Keratinocyte (primary cell): ENCODE measurements around the gene NLRP11. TPM values are rescaled to one million over a fixed set of nuclear protein-coding genes. Genes with fewer than 3 reads are reported as not detected.

ENCODE experiments used
- DNase-seq: peaks from one replicate; pipeline ENCODE4 v3.0.0-alpha.2; 2011; ENCODE audit warnings: low read depth, missing footprints, low spot score
- FAIRE-seq: peaks from 2 replicates; lab custom pipeline; 2011; peaks lifted over from hg19 to GRCh38; lab: Jason Lieb, UNC
- H2AFZ ChIP-seq: 2 replicates; pipeline ENCODE4 v1.6.0; 2012; ENCODE audit warnings: low read length, control low read depth, inconsistent platforms; ENCODE audit not compliant: control insufficient read depth
- H3K27ac ChIP-seq: 2 replicates; pipeline ENCODE4 v1.5.1; 2011; ENCODE audit warnings: low read length; ENCODE audit not compliant: control insufficient read depth, insufficient read depth
- H3K27me3 ChIP-seq: 3 replicates; pipeline ENCODE4 v1.6.0; 2011; ENCODE audit warnings: low read length; ENCODE audit not compliant: control insufficient read depth, insufficient read depth; ENCODE audit errors: extremely low read depth
- H3K36me3 ChIP-seq, 2 experiments: 2 replicates in 1 of 2; 3 replicates in 1 of 2; pipeline ENCODE4 v1.5.1; 2011; ENCODE audit warnings: low read length in 2 of 2, mild to moderate bottlenecking in 1 of 2; ENCODE audit not compliant: control insufficient read depth in 2 of 2, insufficient read depth in 2 of 2; ENCODE audit errors: extremely low read depth in 1 of 2
- H3K4me1 ChIP-seq: 3 replicates; pipeline ENCODE4 v1.5.1; 2011; ENCODE audit warnings: low read length; ENCODE audit not compliant: control insufficient read depth, insufficient read depth; ENCODE audit errors: extremely low read depth
- H3K4me2 ChIP-seq: 3 replicates; pipeline ENCODE4 v1.6.0; 2011; ENCODE audit warnings: low read depth, low read length; ENCODE audit not compliant: control insufficient read depth, insufficient read depth; ENCODE audit errors: extremely low read depth
- H3K4me3 ChIP-seq, 3 experiments: fragments of 200-600 bp in 1 of 3; sonication (generic) in 1 of 3; 2 replicates in 2 of 3; 3 replicates in 1 of 3; pipeline ENCODE4 v1.5.1; 2011 to 2016; ENCODE audit warnings: low read length in 3 of 3, mild to moderate bottlenecking in 3 of 3, control low read depth in 2 of 3, inconsistent platforms in 1 of 3, low read depth in 1 of 3, mixed read lengths in 1 of 3, mixed run types in 1 of 3, moderate library complexity in 1 of 3; ENCODE audit not compliant: control insufficient read depth in 2 of 3, insufficient read depth in 2 of 3; ENCODE audit errors: extremely low read depth in 1 of 3
- H3K79me2 ChIP-seq: 2 replicates; pipeline ENCODE4 v1.6.0; 2012; ENCODE audit warnings: low read length; ENCODE audit not compliant: control insufficient read depth, insufficient read depth
- H3K9ac ChIP-seq: 3 replicates; pipeline ENCODE4 v1.6.0; 2011; ENCODE audit warnings: low read length; ENCODE audit not compliant: control insufficient read depth, insufficient read depth; ENCODE audit errors: extremely low read depth
- H3K9me1 ChIP-seq: 3 replicates; pipeline ENCODE4 v1.6.0; 2011; ENCODE audit warnings: low read length; ENCODE audit not compliant: control insufficient read depth, insufficient read depth; ENCODE audit errors: extremely low read depth
- H3K9me3 ChIP-seq: 2 replicates; pipeline ENCODE4 v1.5.1; 2012; ENCODE audit warnings: low read depth, low read length; ENCODE audit not compliant: control insufficient read depth
- H4K20me1 ChIP-seq: 3 replicates; pipeline ENCODE4 v1.6.0; 2011; ENCODE audit warnings: low read length; ENCODE audit not compliant: control insufficient read depth, insufficient read depth; ENCODE audit errors: extremely low read depth
- CTCF ChIP-seq, 3 experiments: IDR thresholded peaks in 1 of 3; conservative IDR thresholded peaks in 1 of 3; optimal IDR thresholded peaks in 1 of 3; 2 replicates in 2 of 3; 3 replicates in 1 of 3; pipeline versions ENCODE3 to v1.5.1; 2011; ENCODE audit warnings: low read length in 3 of 3, mild to moderate bottlenecking in 3 of 3, moderate library complexity in 2 of 3, control low read depth in 1 of 3, inconsistent platforms in 1 of 3; ENCODE audit not compliant: insufficient read depth in 2 of 3; ENCODE audit errors: extremely low read depth in 1 of 3
- EZH2 ChIP-seq: IDR thresholded peaks from one replicate; pipeline ENCODE4 v1.6.1; 2012; ENCODE audit warnings: inconsistent platforms, mild to moderate bottlenecking, low read length, moderate library complexity
- dilution Hi-C: fragments of 300-500 bp; cut with MboI; formaldehyde crosslinking; loops from one replicate; pipeline ENCODE4 v1.7.0; 2020; ENCODE audit warnings: low sequenced_read_pairs; ENCODE audit not compliant: extremely low pct_ligation_motif_present
- polyA plus RNA-seq, 5 experiments: library from polyadenylated mRNA; depleted of rRNA in 3 of 5; stranded (reverse) in 3 of 5; stranded (forward) in 1 of 5; unstranded in 1 of 5; fragments of >200 nt; gene quantifications; 1 replicate in 1 of 5; 2 replicates in 3 of 5; 3 replicates in 1 of 5; pipeline versions ENCODE4 v1.2.1 to v1.2.3, GENCODE V29; 2011 to 2012; ENCODE audit warnings: missing spikeins in 2 of 5, low read depth in 1 of 5, low replicate concordance in 1 of 5

Gene NLRP11
- polyA plus RNA-seq, 1 donor (not counting 4 experiments of a cell fraction or from before 2014, with no cell fraction given): not detected

GRCh38 chr19:55870736-55871135, 38.9 kb upstream of the NLRP11 start:
- Histone ChIP-seq H3K27me3 (no peaks in the 10 kb centered on the region), H3K4me1 (no peaks in the 10 kb centered on the region), H3K4me3 (no peak overlapping the region), H3K9ac (no peak overlapping the region), H3K9me1 (no peaks in the 10 kb centered on the region), H3K9me3 (peaks cover 9% of the 10 kb centered on the region), H3K36me3 (no peaks in the 10 kb centered on the region), H2AFZ (no peak overlapping the region), H3K4me2 (no peak overlapping the region), H4K20me1 (no peaks in the 10 kb centered on the region), H3K79me2 (no peaks in the 10 kb centered on the region), H3K27ac (no peak overlapping the region)
- DNase-seq (no peak), FAIRE-seq (no peak)
- dilution Hi-C loops: no loop called here
- no peak for TF ChIP-seq EZH2
- TF ChIP-seq CTCF (optimal IDR thresholded peaks at IDR 0.05 in 1 of 3, IDR thresholded peaks at IDR 0.05 in 1 of 3, conservative IDR thresholded peaks at IDR 0.05 in 1 of 3; ENCODE audit: extremely low read depth in 1 of 3, insufficient read depth in 2 of 3, low read length in 3 of 3): no peak

- no peaks in the 10 kb centered on the region for H3K27me3 ChIP-seq
- H4K20me1 ChIP-seq: no peaks in the 10 kb centered on the region
- TF ChIP-seq CTCF (optimal IDR thresholded peaks at IDR 0.05 in 1 of 3, IDR thresholded peaks at IDR 0.05 in 1 of 3, conservative IDR thresholded peaks at IDR 0.05 in 1 of 3; ENCODE audit: extremely low read depth in 1 of 3, insufficient read depth in 2 of 3, low read length in 3 of 3) (no peak), EZH2 (no peak)
- no peaks in the 10 kb centered on the region for H3K4me1 ChIP-seq
- H3K9me3 ChIP-seq: peaks cover 9% of the 10 kb centered on the region
- no peak overlapping the region for H3K9ac ChIP-seq
- no peak overlapping the region for H3K4me2 ChIP-seq
- no peak for DNase-seq
- H3K79me2 ChIP-seq: no peaks in the 10 kb centered on the region
- no peaks in the 10 kb centered on the region for H3K9me1 ChIP-seq
- dilution Hi-C loops: no loop called here
- H3K27ac ChIP-seq: no peak overlapping the region
- H3K36me3 ChIP-seq: no peaks in the 10 kb centered on the region
- FAIRE-seq: no peak
- H2AFZ ChIP-seq: no peak overlapping the region
- no peak overlapping the region for H3K4me3 ChIP-seq
These were observed 35.3 kb upstream of the NLRP11 start for GRCh38 chr19:55867101-55867500.
